H1 (cell line): ENCODE data around the gene GNB5. TPM values are rescaled to one million over a fixed set of nuclear protein-coding genes. Genes with fewer than 3 reads are reported as not detected.

ENCODE experiments used
- CBX5 ChIP-seq: fragments of 300-800, 300-1000 bp; sonication (generic); IDR thresholded peaks from 2 replicates; pipeline ENCODE4 v1.7.1; 2016; ENCODE audit warnings: antibody characterized with exemption, low read length, low read depth
- CEBPB ChIP-seq: IDR thresholded peaks from 2 replicates; pipeline ENCODE4 v1.6.1; 2012; ENCODE audit warnings: low read depth, low read length
- CREB1 ChIP-seq: IDR thresholded peaks from 2 replicates; pipeline ENCODE4 v1.6.1; 2012; ENCODE audit warnings: inconsistent platforms
- EZH2 ChIP-seq: fragments of 200-600 bp; sonication (generic); IDR thresholded peaks from 2 replicates; pipeline ENCODE4 v1.7.1; 2012; ENCODE audit warnings: low read depth, mild to moderate bottlenecking, moderate library complexity, low read length, inconsistent platforms; ENCODE audit not compliant: severe bottlenecking
- RAD21 ChIP-seq, 2 experiments: IDR thresholded peaks in 1 of 2; conservative IDR thresholded peaks in 1 of 2; 2 replicates each; pipeline ENCODE4 v1.6.1; 2011; ENCODE audit warnings: low read depth in 2 of 2, low read length in 2 of 2, improper control_type of control experiment in 1 of 2, inconsistent platforms in 1 of 2, mild to moderate bottlenecking in 1 of 2, moderate library complexity in 1 of 2
- SP1 ChIP-seq: IDR thresholded peaks from 2 replicates; pipeline ENCODE4 v1.6.1; 2011; ENCODE audit warnings: low read depth, low read length
- YY1 ChIP-seq: IDR thresholded peaks from 2 replicates; pipeline ENCODE4 v1.6.1; 2011; ENCODE audit warnings: low read depth, mild to moderate bottlenecking, low read length
- polyA plus RNA-seq, 7 experiments: library from polyadenylated mRNA; depleted of rRNA in 3 of 7; stranded (reverse) in 5 of 7; unstranded in 2 of 7; fragments of >200 nt in 5 of 7; fragments of 200-250 nt in 2 of 7; gene quantifications; 1 replicate in 5 of 7; 2 replicates in 1 of 7; 4 replicates in 1 of 7; pipeline versions ENCODE4 v1.2.1 to v1.2.3, GENCODE V29; 2011 to 2013; ENCODE audit warnings: missing spikeins in 2 of 7, mixed read lengths in 2 of 7
- total RNA-seq: library from RNA; stranded (reverse); fragmentation: NEBNext Ultra II Directional; extraction: Animal tissue kit (Norgen Biotek cat#: 25700); gene quantifications from 2 replicates; pipeline ENCODE4 v1.2.1, GENCODE V29; 2021

GNB5 gene
- total and polyA plus RNA-seq, 2 of the 8 experiments (the other 6 are each of a cell fraction or from before 2014, with no cell fraction given), result 21.7 to 42.5 TPM

DNA sequence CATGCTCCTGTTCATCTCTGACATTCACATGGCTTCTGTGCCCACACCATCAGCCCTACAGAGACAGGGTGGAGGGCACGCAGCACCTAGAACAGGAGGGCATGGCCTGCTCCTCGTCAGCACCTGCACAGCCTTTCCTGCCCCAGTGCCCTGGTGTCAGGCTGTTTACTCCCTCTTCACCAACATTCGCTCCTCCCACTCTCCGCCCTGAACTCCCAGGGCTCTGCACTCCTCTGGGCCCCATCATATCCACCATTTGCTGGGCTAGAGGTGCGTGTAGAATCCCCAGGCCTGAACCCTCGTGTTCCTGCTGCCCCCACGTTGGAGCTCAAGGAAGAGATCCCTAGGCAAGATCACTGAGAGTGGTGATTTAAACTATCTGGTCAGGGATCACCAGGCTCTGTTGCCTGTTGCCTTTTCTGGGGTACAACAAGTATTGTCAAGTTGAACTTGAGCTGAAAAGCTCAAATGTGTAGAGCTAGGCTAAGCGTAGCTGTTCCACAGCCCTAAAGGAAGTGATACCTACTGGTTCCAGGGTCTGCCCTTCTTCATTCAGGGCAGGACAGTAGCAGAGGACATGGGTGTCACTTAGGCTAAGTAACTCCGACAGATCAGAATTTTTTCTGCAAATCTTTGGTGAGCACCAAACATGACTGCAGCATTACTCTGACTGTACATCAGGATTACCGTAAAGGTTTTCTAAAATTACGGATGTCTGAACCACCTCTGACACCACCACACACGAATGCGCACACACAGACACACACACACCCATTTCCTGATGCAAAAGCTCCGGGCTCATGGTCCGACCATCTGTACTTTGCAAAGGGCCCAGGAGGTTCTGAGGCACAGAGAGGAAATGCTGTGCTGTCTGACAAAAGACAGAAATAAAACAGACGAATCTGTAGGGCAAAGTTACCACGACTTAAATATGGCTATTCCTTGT lies 43.7 kb upstream of the GNB5 start (continued):
- no peak for TF ChIP-seq EZH2
- TF ChIP-seq CREB1, result no peak
- TF ChIP-seq YY1, result no peak
- no peak for TF ChIP-seq SP1
- TF ChIP-seq CBX5, result no peak
- TF ChIP-seq CEBPB, result no peak
- TF ChIP-seq RAD21 (IDR thresholded peaks at IDR 0.05 in 1 of 2, conservative IDR thresholded peaks at IDR 0.05 in 1 of 2; ENCODE audit: low read depth in 2 of 2, low read length in 2 of 2), result no peak
